ENCODE results near the gene CWC15.

DNA sequence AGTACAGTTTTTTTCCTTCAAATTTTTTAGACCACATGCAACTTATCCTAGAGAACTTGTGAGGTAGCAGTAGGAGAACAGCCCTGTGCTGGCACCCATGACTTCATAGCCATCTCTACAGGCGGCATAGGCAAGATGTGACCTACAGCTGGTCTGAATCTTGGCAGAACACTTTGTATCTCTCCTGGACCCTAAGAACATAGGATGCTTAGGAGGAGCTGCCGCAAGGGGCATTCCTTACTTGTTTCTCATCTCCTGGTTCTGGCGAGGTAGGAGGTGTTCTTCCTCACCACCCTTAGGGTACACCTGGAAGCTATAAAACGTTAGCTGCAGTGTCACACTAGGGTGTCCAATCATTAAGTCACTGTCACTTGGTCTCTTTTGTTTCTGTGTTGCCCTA is 16.4 kb downstream of the CWC15 start:
- TF ChIP-seq, protein P1, sequence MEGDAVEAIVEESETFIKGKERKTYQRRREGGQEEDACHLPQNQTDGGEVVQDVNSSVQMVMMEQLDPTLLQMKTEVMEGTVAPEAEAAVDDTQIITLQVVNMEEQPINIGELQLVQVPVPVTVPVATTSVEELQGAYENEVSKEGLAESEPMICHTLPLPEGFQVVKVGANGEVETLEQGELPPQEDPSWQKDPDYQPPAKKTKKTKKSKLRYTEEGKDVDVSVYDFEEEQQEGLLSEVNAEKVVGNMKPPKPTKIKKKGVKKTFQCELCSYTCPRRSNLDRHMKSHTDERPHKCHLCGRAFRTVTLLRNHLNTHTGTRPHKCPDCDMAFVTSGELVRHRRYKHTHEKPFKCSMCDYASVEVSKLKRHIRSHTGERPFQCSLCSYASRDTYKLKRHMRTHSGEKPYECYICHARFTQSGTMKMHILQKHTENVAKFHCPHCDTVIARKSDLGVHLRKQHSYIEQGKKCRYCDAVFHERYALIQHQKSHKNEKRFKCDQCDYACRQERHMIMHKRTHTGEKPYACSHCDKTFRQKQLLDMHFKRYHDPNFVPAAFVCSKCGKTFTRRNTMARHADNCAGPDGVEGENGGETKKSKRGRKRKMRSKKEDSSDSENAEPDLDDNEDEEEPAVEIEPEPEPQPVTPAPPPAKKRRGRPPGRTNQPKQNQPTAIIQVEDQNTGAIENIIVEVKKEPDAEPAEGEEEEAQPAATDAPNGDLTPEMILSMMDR (IDR thresholded peaks at IDR 0.05), result no peak
- no peak for TF ChIP-seq ZFX (IDR thresholded peaks at IDR 0.05; ENCODE audit: borderline replicate concordance)

All from 22Rv1 (cell line).